HUES64 (cell line): ENCODE results near the gene CRACDL.

Source experiments
- H3K27ac ChIP-seq: 2 replicates; pipeline ENCODE4 v1.7.0; 2013; ENCODE audit warnings: low read depth, low read length, inconsistent platforms
- H3K27me3 ChIP-seq: 2 replicates; pipeline ENCODE4 v1.6.1; 2013; ENCODE audit warnings: mild to moderate bottlenecking, low read length; ENCODE audit not compliant: insufficient read depth
- H3K36me3 ChIP-seq: 2 replicates; pipeline ENCODE4 v1.6.1; 2013; ENCODE audit warnings: mild to moderate bottlenecking, low read length; ENCODE audit not compliant: insufficient read depth
- H3K4me1 ChIP-seq: 2 replicates; pipeline ENCODE4 v1.6.1; 2013; ENCODE audit warnings: mild to moderate bottlenecking, low read length, moderate library complexity; ENCODE audit not compliant: insufficient read depth
- H3K4me3 ChIP-seq: 2 replicates; pipeline ENCODE4 v1.5.1; 2013; ENCODE audit warnings: mild to moderate bottlenecking, low read length, moderate library complexity
- H3K9ac ChIP-seq: 2 replicates; pipeline ENCODE4 v1.6.1; 2013; ENCODE audit warnings: mild to moderate bottlenecking, low read depth, low read length
- H3K9me3 ChIP-seq: 2 replicates; pipeline ENCODE4 v1.6.1; 2013; ENCODE audit warnings: low read depth, low read length; ENCODE audit not compliant: insufficient read depth
- WGBS: fragments of 150-250, 120-280 bp; methylation state at CpG from one replicate; pipeline ENCODE4 v1.1.7; 2013; ENCODE audit warnings: missing lambda C conversion rate; 5-methylcytosine and 5-hydroxymethylcytosine counted together

The CRACDL gene

DNA sequence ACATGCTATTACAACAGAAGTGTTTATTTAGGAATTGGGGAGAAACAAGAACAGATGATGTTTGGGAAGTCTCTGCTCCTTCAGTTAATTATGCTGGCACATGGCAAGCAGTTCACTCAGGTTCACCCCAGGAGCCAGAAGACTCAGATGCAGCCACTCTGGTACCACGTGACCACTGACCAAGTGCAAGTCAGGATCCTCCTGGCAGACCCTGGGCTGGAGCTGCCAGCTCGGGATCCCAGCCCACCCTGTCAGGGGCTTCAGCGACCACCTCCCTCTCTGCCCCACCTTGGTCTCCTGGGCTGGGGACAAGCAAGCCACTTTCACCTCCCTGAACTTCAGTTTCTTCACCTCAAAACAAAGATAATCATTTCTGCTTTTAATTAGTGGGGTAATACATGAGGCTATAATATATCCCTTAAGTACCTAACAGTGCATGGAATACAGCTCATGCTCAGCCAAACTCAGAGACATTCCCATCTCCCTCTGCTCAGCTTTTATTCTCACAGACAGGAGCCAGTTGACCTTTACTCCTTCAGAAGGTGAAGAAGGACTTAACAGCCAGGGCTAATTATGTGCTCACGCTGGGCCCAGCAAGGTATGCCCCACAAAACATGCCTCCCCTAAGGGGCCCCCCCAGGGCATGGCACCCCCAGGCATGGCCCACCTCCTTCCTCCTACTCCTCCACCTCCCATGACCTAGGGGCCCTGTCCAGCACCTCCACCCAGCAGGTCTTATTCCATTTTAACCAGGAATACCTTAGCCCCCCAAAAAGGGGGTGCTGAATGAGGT, 11.8 kb downstream of the CRACDL start:
- no peaks in the 10 kb centered on the region for H3K36me3 ChIP-seq
- H3K27me3 ChIP-seq = no peaks in the 10 kb centered on the region; the same call in 1 of the 2 replicates
- peaks cover 3% of the 10 kb centered on the region; the same call in 1 of the 2 replicates for H3K4me1 ChIP-seq
- H3K9me3 ChIP-seq = 0 out of 2 replicates have a peak, but pooled peaks cover 5% of the 10 kb centered on the region
- 89% methylated on average over 4 of the region's 4 CpGs for WGBS
- no peak overlapping the region for H3K9ac ChIP-seq
- no peak overlapping the region for H3K27ac ChIP-seq
- H3K4me3 ChIP-seq = no peak overlapping the region

DNA sequence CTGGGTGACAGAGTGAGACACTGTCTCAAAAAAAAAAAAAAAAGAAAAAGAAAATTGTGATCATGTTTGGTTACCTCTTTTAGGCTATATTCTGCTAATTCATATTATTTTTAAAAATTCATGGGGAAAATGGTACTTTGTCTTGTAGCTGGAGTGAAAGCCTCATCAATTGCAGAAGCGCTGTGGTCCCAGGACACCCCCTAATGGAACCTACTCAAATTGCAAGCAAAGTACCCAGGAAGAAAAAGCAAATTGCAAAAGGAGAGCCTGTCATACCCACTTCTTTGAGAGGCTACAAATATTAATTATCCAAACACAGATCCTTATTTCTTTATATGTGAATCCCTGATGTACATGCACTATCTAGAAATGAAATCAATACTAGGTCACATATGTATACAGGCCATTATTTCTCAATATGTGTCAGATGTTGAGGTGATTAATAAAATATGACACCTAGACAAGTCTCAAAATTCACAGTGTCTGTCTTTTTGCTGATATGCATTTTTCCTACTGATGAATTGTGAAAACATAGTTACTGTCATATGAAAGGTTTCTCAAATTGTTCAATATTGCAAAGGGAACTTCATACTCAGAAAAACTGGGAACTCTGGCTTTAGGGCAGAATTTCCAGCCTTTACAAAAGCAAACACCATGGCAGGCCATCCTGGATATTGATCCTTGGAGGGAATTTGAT, 12.6 kb downstream of the CRACDL start:
- no peaks in the 10 kb centered on the region for H3K36me3 ChIP-seq
- 0 out of 2 replicates have a peak, but pooled peaks cover 5% of the 10 kb centered on the region for H3K9me3 ChIP-seq
- WGBS = 69% methylated on average over 1 of the region's 1 CpG
- no peak overlapping the region for H3K4me3 ChIP-seq
- no peaks in the 10 kb centered on the region for H3K27me3 ChIP-seq
- no peak overlapping the region for H3K9ac ChIP-seq
- peaks cover 3% of the 10 kb centered on the region; the same call in 1 of the 2 replicates for H3K4me1 ChIP-seq
- H3K27ac ChIP-seq = no peak overlapping the region

GRCh38 chr2:98921062-98921461, 15.0 kb downstream of the CRACDL start:
- 83% methylated on average over 9 of the region's 9 CpGs for WGBS
- Histone ChIP-seq H3K27me3 (no peaks in the 10 kb centered on the region), H3K9me3 (0 out of 2 replicates have a peak, but pooled peaks cover 5% of the 10 kb centered on the region), H3K9ac (no peak overlapping the region), H3K36me3 (no peaks in the 10 kb centered on the region), H3K27ac (no peak overlapping the region), H3K4me3 (no peak overlapping the region), H3K4me1 (no peaks in the 10 kb centered on the region; the same call in 1 of the 2 replicates)

DNA sequence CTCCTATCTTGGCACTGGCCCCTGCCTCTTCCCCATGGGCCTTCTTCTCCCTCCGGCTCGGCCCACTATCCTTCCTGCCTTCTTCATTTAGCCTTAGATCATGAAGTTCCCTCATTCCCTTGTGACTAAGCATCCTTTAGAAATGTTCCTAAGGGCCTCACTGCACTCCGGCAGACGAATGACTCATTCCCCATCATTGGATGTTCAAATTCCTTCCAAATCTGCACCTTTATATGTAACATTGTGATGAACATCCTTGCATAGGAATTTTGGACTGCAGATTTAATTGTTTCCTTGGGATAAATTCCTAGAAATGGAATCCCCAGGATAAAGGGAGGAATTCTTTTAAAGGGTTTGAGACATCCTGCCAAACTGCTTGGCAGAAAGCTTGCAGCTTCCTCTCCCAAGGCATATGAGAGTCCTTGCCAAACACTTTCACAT, 19.0 kb downstream of the CRACDL start:
- H3K9me3 ChIP-seq = no peaks in the 10 kb centered on the region
- H3K27me3 ChIP-seq = no peaks in the 10 kb centered on the region
- 74% methylated on average over 4 of the region's 4 CpGs for WGBS
- no peak overlapping the region for H3K4me3 ChIP-seq
- no peaks in the 10 kb centered on the region for H3K36me3 ChIP-seq
- H3K27ac ChIP-seq = no peak overlapping the region
- peaks cover 6% of the 10 kb centered on the region; the same call in 1 of the 2 replicates for H3K4me1 ChIP-seq
- H3K9ac ChIP-seq = no peak overlapping the region

DNA sequence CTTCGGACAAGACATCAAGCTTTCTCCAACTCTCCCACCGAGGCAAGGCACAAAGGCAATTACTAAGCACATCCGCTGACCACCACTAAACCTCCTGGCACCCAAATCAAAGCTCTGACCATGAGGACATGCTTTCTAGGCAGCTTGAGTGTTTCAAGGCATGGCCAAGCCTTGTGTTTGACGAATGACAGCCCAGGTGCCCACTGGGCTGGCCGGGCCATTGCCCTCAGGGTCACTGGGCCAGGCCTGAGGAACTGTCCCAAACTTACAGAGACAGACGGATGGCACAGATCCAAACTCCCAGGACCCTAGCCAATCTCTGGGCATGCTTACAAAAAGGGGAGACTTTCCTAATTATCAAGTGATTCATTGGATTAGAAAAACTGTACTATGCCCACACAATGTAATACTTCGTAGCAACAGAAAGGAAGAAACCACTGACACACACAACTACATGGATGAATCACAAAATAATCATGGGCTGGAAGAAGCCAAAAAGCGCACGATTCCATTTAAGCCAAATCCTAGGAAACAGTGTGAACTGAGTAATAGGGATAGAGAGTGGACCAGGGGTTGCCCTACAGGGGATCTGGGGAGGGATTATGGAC, 20.2 kb downstream of the CRACDL start:
- H3K36me3 ChIP-seq = no peaks in the 10 kb centered on the region
- no peaks in the 10 kb centered on the region for H3K9me3 ChIP-seq
- peaks cover 6% of the 10 kb centered on the region; the same call in 1 of the 2 replicates for H3K4me1 ChIP-seq
- no peak overlapping the region for H3K4me3 ChIP-seq
- 96% methylated on average over 9 of the region's 9 CpGs for WGBS
- H3K27ac ChIP-seq = no peak overlapping the region
- H3K27me3 ChIP-seq = no peaks in the 10 kb centered on the region
- H3K9ac ChIP-seq = no peak overlapping the region

GRCh38 chr2:98914713-98915580, 21.1 kb downstream of the CRACDL start:
- Histone ChIP-seq H3K9ac (no peak overlapping the region), H3K9me3 (no peaks in the 10 kb centered on the region), H3K27me3 (no peaks in the 10 kb centered on the region), H3K36me3 (no peaks in the 10 kb centered on the region), H3K4me1 (peaks cover 7% of the 10 kb centered on the region; the same call in 1 of the 2 replicates), H3K27ac (no peak overlapping the region), H3K4me3 (no peak overlapping the region)
- WGBS = 93% methylated on average over 10 of the region's 10 CpGs

DNA sequence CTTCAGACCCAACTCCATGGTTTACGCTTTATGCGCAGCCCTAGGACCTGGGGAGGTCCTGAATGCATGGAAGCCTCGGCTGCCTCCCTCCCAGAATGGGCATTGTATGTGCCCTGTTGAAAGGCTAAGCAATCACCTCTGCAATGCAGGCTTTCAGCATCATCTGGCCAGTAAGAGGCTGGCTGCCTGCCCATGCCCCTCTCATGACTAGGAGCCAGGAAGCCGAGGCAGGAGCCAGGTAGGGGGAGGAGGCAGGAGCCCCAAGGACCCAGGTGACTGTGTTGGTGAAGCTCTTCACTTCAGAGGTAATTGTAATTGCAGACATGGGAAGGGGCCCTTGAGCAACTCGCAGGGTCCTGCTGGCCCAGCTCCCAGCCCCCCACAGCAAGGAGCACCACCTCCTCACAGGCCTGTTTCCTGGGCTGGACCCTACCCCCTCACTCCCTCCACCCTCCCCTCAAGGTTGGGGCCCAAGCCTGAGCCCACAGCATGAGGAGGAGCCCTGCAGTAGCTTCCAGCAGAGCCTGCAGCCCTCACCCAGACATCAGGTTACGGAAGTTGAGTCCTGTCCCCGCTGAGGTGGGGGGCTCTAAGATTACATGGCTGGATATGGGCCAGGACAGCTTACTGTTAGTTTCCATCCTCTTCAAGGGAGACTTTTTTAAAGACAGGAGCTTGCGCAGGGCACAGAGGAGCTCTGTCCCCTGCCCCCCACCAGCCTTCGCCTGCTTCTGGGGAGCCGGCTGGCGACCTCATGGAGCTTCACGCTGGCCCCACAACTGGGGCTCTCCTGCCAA, 21.9 kb downstream of the CRACDL start:
- Histone ChIP-seq H3K9me3 (no peaks in the 10 kb centered on the region), H3K27ac (no peak overlapping the region)
- 92% methylated on average over 12 of the region's 12 CpGs for WGBS

GRCh38 chr2:98912957-98913915, 22.8 kb downstream of the CRACDL start:
- 90% methylated on average over 11 of the region's 11 CpGs for WGBS
- Histone ChIP-seq H3K4me1 (peaks cover 20% of the 10 kb centered on the region), H3K27me3 (no peaks in the 10 kb centered on the region), H3K9ac (no peak overlapping the region), H3K4me3 (no peak overlapping the region), H3K36me3 (no peaks in the 10 kb centered on the region), H3K27ac (no peak overlapping the region), H3K9me3 (no peaks in the 10 kb centered on the region)

More for the DNA sequence above, 21.9 kb downstream of the CRACDL start:
- peaks cover 14% of the 10 kb centered on the region for H3K4me1 ChIP-seq
- H3K27me3 ChIP-seq = no peaks in the 10 kb centered on the region
- no peaks in the 10 kb centered on the region for H3K36me3 ChIP-seq
- no peak overlapping the region for H3K4me3 ChIP-seq
- H3K9ac ChIP-seq = no peak overlapping the region

DNA sequence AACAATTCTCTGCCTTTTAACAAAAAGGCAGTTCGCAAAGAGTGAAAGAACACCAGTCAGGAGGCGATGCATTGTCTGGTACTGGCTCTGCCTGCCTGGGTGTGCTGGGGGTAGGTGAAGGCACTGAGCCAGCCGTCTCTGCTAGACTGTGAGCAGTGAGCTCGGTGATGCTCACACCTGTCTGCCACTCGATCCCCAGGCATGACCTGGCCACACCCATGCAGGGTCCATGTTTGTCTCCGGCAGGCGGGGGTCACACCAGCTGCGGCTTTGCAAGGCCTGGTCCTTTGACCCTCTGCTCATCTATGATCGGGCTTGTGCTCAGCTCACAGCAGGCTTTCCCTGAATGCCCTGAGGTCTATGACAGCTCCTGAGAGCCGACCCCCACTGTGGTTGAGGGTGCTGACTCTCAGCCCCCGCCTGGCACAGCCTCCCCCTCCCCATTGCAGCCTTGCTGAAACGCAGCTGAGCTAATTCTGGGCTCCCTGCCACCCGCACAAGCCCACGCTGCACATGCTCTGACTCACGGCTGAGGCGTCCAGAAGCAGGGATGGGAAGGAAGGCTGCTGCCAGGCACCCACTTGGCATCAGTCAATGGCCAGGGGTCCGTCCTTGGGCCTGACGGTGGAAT, 23.7 kb downstream of the CRACDL start:
- Histone ChIP-seq H3K9me3 (no peaks in the 10 kb centered on the region), H3K27ac (no peak overlapping the region), H3K36me3 (no peaks in the 10 kb centered on the region), H3K4me3 (no peak overlapping the region), H3K9ac (no peak overlapping the region), H3K4me1 (peaks cover 20% of the 10 kb centered on the region), H3K27me3 (no peaks in the 10 kb centered on the region)
- 88% methylated on average over 18 of the region's 18 CpGs for WGBS
